Fibroblast of peridontal ligament (primary cell): ENCODE results near the gene KCNIP4.
"Not testable (repeated sequence)": the region's sequence is repeated elsewhere in the genome, so short reads cannot be mapped to it uniquely, and the experiment has no call there.

Source experiments
- DNase-seq: peaks from one replicate; pipeline ENCODE4 v3.0.0-alpha.2; 2010; ENCODE audit errors: extremely low read depth

The KCNIP4 gene

GRCh38 chr4:20859097-20859781 is 1089.3 kb downstream of the KCNIP4 start:
- no peak for DNase-seq

- DNase-seq, result no peak
These were observed 1091.5 kb downstream of the KCNIP4 start for GRCh38 chr4:20857081-20857480.

GRCh38 chr4:20847124-20847747 is 1101.3 kb downstream of the KCNIP4 start:
- DNase-seq, result no peak

DNA sequence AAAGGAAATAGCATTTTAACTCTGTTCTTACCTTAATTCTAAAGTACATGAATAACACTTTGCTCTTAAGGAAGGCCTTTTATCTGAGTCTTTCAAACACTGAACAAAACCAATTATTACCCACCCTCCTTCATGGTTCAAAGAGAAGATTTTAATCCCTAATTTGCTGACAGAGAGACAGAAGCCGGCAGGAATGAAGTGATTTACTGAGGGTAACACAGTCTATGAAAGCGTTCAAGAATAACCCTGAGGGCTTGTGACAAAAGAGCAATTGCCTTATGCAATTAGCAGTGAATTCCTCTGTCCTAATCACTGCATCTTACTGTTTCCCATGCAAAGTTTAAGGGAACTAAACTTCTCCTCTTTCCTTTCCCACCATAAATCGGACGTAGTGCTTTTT is 1104.3 kb downstream of the KCNIP4 start:
- no peak for DNase-seq

- DNase-seq, result no peak
These were observed 1107.9 kb downstream of the KCNIP4 start for GRCh38 chr4:20840648-20841190.

GRCh38 chr4:20839957-20840356 is 1108.6 kb downstream of the KCNIP4 start:
- no peak for DNase-seq

DNA sequence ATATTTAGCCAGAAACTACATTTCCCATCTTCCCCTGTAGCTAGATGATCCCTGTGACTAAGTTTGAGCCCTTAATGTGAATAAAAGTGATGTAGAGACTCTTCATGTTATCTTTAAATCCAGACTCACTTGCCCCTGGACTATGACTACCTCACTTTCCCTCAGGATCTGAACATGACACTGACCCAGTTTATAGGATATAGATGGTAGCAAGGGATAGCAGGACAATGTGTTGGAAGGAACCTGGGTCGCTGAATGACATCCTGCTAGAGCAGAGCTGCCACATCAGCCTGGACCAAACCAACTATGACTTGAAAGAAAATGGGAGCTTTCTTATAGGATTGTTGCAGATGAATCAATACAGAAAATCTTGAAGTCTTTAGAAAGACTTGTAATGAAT is 1110.1 kb downstream of the KCNIP4 start:
- DNase-seq, result no peak

- DNase-seq, result no peak
These were observed 1115.7 kb downstream of the KCNIP4 start for GRCh38 chr4:20832826-20833225.

GRCh38 chr4:20831746-20832145 is 1116.8 kb downstream of the KCNIP4 start:
- no peak for DNase-seq

DNA sequence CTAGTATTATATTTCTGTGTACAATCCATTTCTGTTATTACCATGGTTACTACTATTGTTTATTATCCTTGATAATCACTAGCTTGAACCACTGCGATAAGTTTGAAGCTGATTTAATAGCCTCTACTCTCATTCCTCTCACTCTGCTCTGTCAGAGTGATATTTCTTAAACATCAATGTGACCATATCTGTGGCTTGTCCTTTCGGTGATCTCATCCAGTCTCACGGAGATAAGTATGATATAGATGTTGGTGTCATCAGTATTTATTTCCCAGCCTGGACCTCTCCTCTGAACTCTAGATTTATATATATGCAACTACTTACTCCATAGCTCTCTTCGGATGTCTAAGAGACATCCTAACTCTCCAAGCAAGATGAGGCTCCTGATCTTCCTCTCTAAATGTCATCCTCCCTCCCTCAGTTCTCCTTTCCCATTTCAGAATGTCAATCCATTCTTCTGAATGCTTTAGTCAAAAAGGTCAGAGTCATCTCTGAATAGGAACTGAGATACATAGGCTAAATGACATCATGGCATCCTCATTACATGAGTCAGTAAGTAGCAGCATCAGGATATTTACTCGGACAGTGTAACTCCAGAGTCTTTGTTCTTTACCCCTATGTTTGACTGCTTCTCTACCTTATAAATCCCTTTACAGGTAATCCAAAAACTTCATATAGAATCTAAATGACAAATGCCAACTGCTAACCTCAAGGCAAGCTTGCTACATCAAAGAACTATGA is 1118.8 kb downstream of the KCNIP4 start:
- DNase-seq, result no peak

GRCh38 chr4:20825505-20825904 is 1123.1 kb downstream of the KCNIP4 start:
- DNase-seq, result no peak

GRCh38 chr4:20816287-20816686 is 1132.3 kb downstream of the KCNIP4 start:
- DNase-seq, result no peak

GRCh38 chr4:20813700-20814099 is 1134.9 kb downstream of the KCNIP4 start:
- no peak for DNase-seq

DNA sequence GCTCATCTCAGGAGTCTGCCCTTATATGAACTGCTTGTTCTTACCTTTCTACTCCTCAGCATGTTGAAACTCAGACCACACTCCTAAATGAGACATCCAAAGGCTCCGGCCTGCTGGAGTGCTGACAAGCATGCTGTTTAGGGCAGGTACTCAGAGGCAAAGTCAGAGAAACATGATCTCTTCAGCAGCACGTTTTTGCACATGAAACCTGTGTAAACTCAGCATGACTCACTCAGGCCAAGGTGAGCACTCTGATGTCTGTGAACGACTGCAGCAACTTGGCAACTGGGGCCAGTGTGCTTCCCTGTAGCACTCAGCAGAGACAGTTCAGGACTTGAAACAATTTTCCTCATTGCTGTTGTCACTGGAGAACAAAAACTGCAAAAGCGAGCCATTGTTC is 1138.8 kb downstream of the KCNIP4 start:
- DNase-seq, result no peak

GRCh38 chr4:20805716-20806115 is 1142.9 kb downstream of the KCNIP4 start:
- DNase-seq, result no peak

GRCh38 chr4:20787940-20788665 is 1160.5 kb downstream of the KCNIP4 start:
- no peak for DNase-seq

DNA sequence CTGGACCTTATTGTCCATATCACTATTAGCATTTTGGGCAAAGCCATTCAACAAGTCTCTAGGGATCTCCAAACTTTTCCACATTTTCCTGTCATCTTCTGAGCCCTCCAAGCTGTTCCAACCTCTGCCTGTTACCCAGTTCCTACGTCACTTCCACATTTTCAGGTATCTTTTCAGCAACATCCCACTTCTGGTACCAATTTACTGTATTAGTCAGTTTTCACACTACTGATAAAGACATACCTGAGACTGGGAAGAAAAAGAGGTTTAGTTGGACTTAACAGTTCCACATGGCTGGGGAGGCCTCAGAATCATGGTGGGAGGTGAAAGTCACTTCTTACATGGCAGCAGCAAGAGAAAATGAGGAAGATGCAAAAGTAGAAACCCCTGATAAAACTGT is 1165.4 kb downstream of the KCNIP4 start:
- not testable (repeated sequence) for DNase-seq

DNA sequence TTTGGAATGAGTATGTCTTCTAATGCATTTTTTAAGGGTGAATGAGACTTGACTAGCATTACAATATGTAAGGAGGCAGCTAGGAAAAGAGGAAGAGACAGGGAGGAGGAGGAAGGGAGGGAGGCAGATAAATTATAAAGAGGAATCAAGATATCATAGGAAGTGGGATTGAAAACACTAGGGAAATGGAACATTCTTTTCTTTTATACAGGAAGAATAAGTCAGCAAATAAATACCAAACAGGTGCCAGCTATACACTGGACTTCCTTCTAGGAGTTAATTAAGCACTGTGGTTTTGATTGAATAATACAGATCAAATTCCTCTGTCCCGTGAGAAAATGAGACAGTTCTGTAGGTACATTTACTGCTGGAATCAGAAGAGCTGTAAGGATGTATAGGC is 1169.7 kb downstream of the KCNIP4 start:
- DNase-seq, result no peak

DNA sequence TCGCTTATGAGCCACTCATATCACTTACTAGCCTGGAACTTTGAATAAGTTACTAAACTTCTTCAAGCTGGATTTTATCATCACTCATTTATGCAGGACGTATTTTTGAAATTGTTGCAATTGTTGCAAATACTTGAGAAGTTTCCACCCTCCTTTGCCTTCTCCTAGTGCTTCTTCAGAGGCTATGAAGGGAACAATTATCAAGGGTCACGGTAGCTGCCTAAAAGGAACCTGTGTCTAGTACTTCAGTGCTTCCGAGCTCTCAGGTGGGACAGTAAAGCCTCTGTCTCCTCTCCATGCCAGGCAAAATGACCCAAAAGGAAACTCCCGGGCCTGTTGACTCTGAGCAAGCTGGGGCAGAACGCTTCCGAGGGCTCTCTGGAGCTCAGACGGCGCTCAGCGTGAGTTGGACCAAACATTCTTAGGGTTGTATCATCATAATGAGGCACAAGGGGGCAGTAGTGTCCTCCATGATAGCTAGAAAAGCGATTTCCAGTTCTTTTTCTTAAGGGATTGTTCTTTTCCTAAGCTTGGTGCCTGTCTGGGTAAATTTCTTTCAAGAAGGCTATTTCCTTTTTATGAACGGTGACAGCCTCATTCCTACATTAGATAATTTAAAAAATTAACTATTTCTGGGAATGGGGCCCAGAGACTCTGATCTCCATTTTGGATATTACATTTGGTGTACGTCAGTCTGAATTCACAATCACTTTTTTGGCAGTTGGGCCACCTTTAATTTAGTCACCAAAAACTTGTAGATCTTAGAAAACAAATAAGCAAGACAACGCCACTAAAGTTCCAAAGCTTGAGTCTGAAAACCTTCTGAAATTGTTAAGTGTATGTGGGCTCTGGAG is 1175.2 kb downstream of the KCNIP4 start:
- peak; percentile 70 for DNase-seq

DNA sequence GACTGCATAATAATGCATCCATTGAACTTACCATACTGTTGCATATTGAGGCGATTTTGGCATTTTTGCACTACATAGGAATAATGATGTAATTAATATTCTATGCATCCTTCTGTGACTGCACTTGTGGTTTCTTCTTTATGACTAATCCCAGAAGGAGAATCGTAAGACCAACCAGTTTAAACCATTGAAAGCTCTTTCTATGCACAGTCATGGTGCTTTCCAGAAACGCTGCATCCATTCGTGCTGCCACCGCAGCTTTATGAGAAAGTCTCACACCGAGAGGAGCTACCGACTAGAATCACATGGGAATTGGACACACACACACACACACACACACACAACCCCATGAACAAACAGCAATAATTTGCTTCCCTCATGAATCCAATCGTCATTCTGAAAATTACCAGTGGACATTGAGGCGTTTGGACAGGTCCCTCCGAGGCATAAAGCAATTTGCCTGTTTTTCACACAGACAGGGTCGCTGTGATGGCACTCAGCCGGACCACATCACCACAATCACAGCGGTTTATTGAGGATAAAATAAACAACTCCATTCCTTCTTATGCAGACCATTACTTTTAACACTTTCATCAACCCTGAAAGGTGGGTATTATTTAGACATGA is 1184.1 kb downstream of the KCNIP4 start:
- DNase-seq, result no peak

GRCh38 chr4:20761826-20762225 is 1186.7 kb downstream of the KCNIP4 start:
- DNase-seq, result no peak
